Measurements from ENCODE around the gene UPF3A.
A peak's percentile ranks its signal among the peaks of the same experiment; 100 is the strongest.

The UPF3A gene

DNA sequence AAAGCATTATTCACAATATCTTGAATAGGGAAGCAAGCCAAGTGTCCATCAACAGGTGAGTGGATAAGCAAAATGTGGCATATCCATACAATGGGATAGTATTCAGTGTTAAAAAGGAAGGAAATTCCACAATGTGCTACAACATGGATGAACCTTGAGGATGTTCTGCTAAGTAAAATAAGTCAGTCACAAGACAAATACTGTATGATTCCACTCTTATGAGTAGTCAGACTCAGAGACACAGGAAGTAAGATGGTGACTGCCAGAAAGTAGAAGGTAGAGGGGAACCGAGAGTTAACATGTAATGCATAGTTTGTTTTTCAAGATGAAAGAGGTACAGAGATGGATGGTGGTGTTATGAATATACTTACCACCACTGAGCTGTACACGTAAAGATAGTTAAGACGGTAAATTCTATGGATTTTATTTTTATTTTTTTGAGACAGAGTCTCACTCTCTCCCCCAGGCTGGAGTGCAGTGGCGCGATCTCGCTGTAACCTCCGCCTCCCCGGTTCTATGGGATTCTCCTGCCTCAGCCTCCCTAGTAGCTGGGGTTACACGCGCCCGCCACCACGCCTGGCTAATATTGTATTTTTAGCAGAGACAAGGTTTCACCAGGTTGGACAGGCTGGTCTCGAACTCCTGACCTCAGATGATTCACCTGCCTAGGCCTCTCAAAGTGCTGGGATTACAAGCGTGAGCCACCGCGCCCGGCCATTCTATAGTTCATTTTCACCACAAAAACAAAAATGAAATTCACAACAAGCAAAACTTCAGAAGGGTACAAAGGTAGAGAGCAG lies 31.9 kb downstream of the UPF3A start:
- no peak overlapping the region for H2AK5ac ChIP-seq (ENCODE audit: low read length, severe bottlenecking)
- H3K14ac ChIP-seq (ENCODE audit: low read length in 2 of 2): no peak overlapping the region
- peak overlapping the region in 1 of 2 experiments; percentile 91 for H3K4me3 ChIP-seq (ENCODE audit: insufficient read depth in 1 of 2, low read depth in 1 of 2, low read length in 2 of 2)
- no peaks in the 10 kb centered on the region for H3K9me3 ChIP-seq (ENCODE audit: control insufficient read depth, low read length)
- 95% methylated on average over 14 of the region's 17 CpGs for WGBS
- no peak overlapping the region for H2BK12ac ChIP-seq (ENCODE audit: low read length in 2 of 2)
- peak overlapping the region; percentile 79 for H3K27ac ChIP-seq (ENCODE audit: low read length, poor library complexity, severe bottlenecking)
- H4K8ac ChIP-seq (ENCODE audit: low read length): peak overlapping the region; percentile 35
- no peak overlapping the region for H2BK120ac ChIP-seq (ENCODE audit: low read depth, low read length)
- H3K4ac ChIP-seq (ENCODE audit: low read depth in 1 of 2, low read length in 2 of 2): peak overlapping the region in 1 of 2 experiments; percentile 79
- peaks cover 0 to 5% of the 10 kb centered on the region in 2 experiments for H3K36me3 ChIP-seq (ENCODE audit: control insufficient read depth in 1 of 2, insufficient read depth in 2 of 2, low read depth in 1 of 2, low read length in 2 of 2)
- H3K79me1 ChIP-seq (replicated peaks; ENCODE audit: low read length, poor library complexity, severe bottlenecking): no peaks in the 10 kb centered on the region
- H3K4me2 ChIP-seq (ENCODE audit: low read length, poor library complexity, severe bottlenecking): peak overlapping the region; percentile 71
- DNase-seq: peak; percentile 9
- no peak overlapping the region for H2BK5ac ChIP-seq (ENCODE audit: low read depth, low read length, poor library complexity, severe bottlenecking)
- no peak overlapping the region for H2BK15ac ChIP-seq (ENCODE audit: low read depth, poor library complexity, severe bottlenecking)
- H3K4me1 ChIP-seq (ENCODE audit: control insufficient read depth, insufficient read depth, low read depth, low read length): peaks cover 9% of the 10 kb centered on the region
- no peak overlapping the region for H3K23ac ChIP-seq (ENCODE audit: low read length in 2 of 2)
- no peaks in the 10 kb centered on the region for H3K27me3 ChIP-seq (ENCODE audit: control insufficient read depth in 1 of 2, insufficient read depth in 1 of 2, low read length in 2 of 2)
- peak overlapping the region; percentile 21 to 57 for H3K18ac ChIP-seq (ENCODE audit: low read depth in 1 of 2, low read length in 2 of 2)
- H4K91ac ChIP-seq (ENCODE audit: low read length): no peak overlapping the region
- peak overlapping the region; percentile 94 for H3K9ac ChIP-seq (ENCODE audit: low read length)
- no peak overlapping the region for H2AFZ ChIP-seq (ENCODE audit: low read depth, low read length)

DNA sequence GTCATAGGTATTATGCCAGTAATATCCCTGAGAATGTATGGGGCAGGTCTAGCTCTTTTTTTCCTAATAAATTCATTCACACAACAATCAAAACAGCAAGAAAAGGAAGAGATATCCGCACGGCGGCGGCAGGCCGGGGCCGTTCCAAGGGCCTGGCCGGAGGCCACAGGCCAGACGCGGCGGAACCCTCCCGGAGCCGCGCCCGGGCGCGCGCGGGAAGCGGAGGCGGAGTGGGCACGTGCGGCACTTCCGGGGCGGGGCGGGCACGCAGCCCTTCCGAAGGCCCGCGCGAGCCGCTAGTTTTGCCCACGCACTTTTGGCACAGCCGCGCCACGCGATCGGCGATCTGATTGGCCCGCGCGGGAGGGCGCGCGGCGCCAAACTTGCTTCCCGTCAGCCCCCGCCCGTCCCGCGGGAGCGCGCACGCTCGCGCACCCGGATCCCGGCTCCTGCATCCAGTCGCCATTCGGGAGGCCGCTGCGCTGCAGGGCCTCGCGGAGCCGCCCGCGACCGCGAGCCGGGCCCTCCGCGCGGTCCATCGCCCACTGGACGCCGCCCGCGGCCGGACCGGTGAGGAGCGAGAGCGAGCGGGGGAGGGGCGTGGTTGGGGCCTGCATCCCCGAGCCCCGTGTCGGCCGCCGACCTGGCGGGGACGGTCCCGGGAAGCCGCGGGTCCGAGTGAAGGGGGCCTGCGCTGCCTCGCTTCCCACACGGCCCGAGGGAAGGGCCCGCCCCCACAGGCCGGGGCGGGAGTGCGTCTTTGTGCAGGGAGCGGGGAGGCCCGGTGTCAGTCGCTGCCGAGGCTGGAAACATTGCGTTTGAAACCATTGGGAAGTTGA lies 32.9 kb downstream of the UPF3A start, which contains the start of gene CHAMP1:
Gene CHAMP1, plus strand, starts transcription at position 430 of the 839 bp plus-strand sequence. CDS start 9,340 bp downstream, outside the sequence.
- Histone ChIP-seq H4K91ac (ENCODE audit: low read length) (peak within 1 kb of the TSS; percentile 100), H3K9ac (ENCODE audit: low read length) (peak within 1 kb of the TSS; percentile 94), H2BK120ac (ENCODE audit: low read depth, low read length) (peak within 1 kb of the TSS; percentile 94), H3K18ac (ENCODE audit: low read depth in 1 of 2, low read length in 2 of 2) (peak within 1 kb of the TSS; percentile 96 to 99), H3K27me3 (ENCODE audit: control insufficient read depth in 1 of 2, insufficient read depth in 1 of 2, low read length in 2 of 2) (no peaks in the 10 kb centered on the region), H2BK15ac (ENCODE audit: low read depth, poor library complexity, severe bottlenecking) (peak within 1 kb of the TSS; percentile 52), H3K27ac (ENCODE audit: low read length, poor library complexity, severe bottlenecking) (peak within 1 kb of the TSS; percentile 79), H3K4me1 (ENCODE audit: control insufficient read depth, insufficient read depth, low read depth, low read length) (peaks cover 11% of the 10 kb centered on the region), H3K23ac (ENCODE audit: low read length in 2 of 2) (peak within 1 kb of the TSS in 1 of 2 experiments; percentile 96), H2AFZ (ENCODE audit: low read depth, low read length) (peak within 1 kb of the TSS; percentile 58), H4K8ac (ENCODE audit: low read length) (peak within 1 kb of the TSS; percentile 99), H3K4ac (ENCODE audit: low read depth in 1 of 2, low read length in 2 of 2) (peak within 1 kb of the TSS; percentile 94 to 97), H3K14ac (ENCODE audit: low read length in 2 of 2) (peak within 1 kb of the TSS in 1 of 2 experiments; percentile 98), H3K4me3 (ENCODE audit: insufficient read depth in 1 of 2, low read depth in 1 of 2, low read length in 2 of 2) (peak within 1 kb of the TSS; percentile 91 to 98), H3K9me3 (ENCODE audit: control insufficient read depth, low read length) (no peaks in the 10 kb centered on the region), H2BK5ac (ENCODE audit: low read depth, low read length, poor library complexity, severe bottlenecking) (peak within 1 kb of the TSS; percentile 97), H3K4me2 (ENCODE audit: low read length, poor library complexity, severe bottlenecking) (peak within 1 kb of the TSS; percentile 71), H3K36me3 (ENCODE audit: control insufficient read depth in 1 of 2, insufficient read depth in 2 of 2, low read depth in 1 of 2, low read length in 2 of 2) (peaks cover 0 to 4% of the 10 kb centered on the region in 2 experiments), H2BK12ac (ENCODE audit: low read length in 2 of 2) (peak within 1 kb of the TSS in 1 of 2 experiments; percentile 11), H3K79me1 (replicated peaks; ENCODE audit: low read length, poor library complexity, severe bottlenecking) (no peaks in the 10 kb centered on the region), H2AK5ac (ENCODE audit: low read length, severe bottlenecking) (no peak within 1 kb of the TSS)
- DNase-seq: peak; percentile 94
- 0% methylated on average over 79 of the region's 107 CpGs for WGBS

- Histone ChIP-seq H2BK15ac (ENCODE audit: low read depth, poor library complexity, severe bottlenecking) (no peak overlapping the region), H2BK5ac (ENCODE audit: low read depth, low read length, poor library complexity, severe bottlenecking) (no peak overlapping the region), H3K9ac (ENCODE audit: low read length) (peak overlapping the region; percentile 94), H3K27me3 (ENCODE audit: control insufficient read depth in 1 of 2, insufficient read depth in 1 of 2, low read length in 2 of 2) (no peaks in the 10 kb centered on the region), H3K4me2 (ENCODE audit: low read length, poor library complexity, severe bottlenecking) (peak overlapping the region; percentile 71), H4K91ac (ENCODE audit: low read length) (no peak overlapping the region), H3K9me3 (ENCODE audit: control insufficient read depth, low read length) (no peaks in the 10 kb centered on the region), H3K4ac (ENCODE audit: low read depth in 1 of 2, low read length in 2 of 2) (no peak overlapping the region), H2AK5ac (ENCODE audit: low read length, severe bottlenecking) (no peak overlapping the region), H3K36me3 (ENCODE audit: control insufficient read depth in 1 of 2, insufficient read depth in 2 of 2, low read depth in 1 of 2, low read length in 2 of 2) (peaks cover 0 to 2% of the 10 kb centered on the region in 2 experiments), H3K23ac (ENCODE audit: low read length in 2 of 2) (no peak overlapping the region), H2AFZ (ENCODE audit: low read depth, low read length) (no peak overlapping the region), H3K4me3 (ENCODE audit: insufficient read depth in 1 of 2, low read depth in 1 of 2, low read length in 2 of 2) (peak overlapping the region in 1 of 2 experiments; percentile 91), H2BK120ac (ENCODE audit: low read depth, low read length) (no peak overlapping the region), H3K79me1 (replicated peaks; ENCODE audit: low read length, poor library complexity, severe bottlenecking) (peaks cover 2% of the 10 kb centered on the region), H3K14ac (ENCODE audit: low read length in 2 of 2) (no peak overlapping the region), H3K18ac (ENCODE audit: low read depth in 1 of 2, low read length in 2 of 2) (no peak overlapping the region), H2BK12ac (ENCODE audit: low read length in 2 of 2) (no peak overlapping the region), H4K8ac (ENCODE audit: low read length) (no peak overlapping the region), H3K27ac (ENCODE audit: low read length, poor library complexity, severe bottlenecking) (peak overlapping the region; percentile 60), H3K4me1 (ENCODE audit: control insufficient read depth, insufficient read depth, low read depth, low read length) (peaks cover 16% of the 10 kb centered on the region)
- DNase-seq: no peak
- 68% methylated on average over 2 of the region's 7 CpGs for WGBS
Measured at GRCh38 chr13:114315074-114315785, 33.8 kb downstream of the UPF3A start.

Measured in mesenchymal stem cell (in vitro differentiated cells and primary cell).